Skeletal muscle tissue (tissue), 4 donors: Measurements from ENCODE around the gene LARGE1. TPM values are rescaled to one million over a fixed set of nuclear protein-coding genes. Genes with fewer than 3 reads are reported as not detected.

Experiments
- H3K27ac ChIP-seq: one replicate; pipeline ENCODE4 v1.7.0; 2013; ENCODE audit warnings: mild to moderate bottlenecking, low read depth, low read length, inconsistent platforms
- H3K27me3 ChIP-seq, 3 donors: one replicate each; pipeline ENCODE4 v1.7.0; 2013; ENCODE audit warnings: low read length in 3 of 3; ENCODE audit not compliant: control insufficient read depth in 3 of 3, insufficient read depth in 3 of 3
- H3K36me3 ChIP-seq, 3 donors: one replicate each; pipeline ENCODE4 v1.7.0; 2013; ENCODE audit warnings: low read length in 3 of 3; ENCODE audit not compliant: control insufficient read depth in 3 of 3, insufficient read depth in 3 of 3
- H3K4me1 ChIP-seq, 3 donors: one replicate each; pipeline ENCODE4 v1.7.0; 2013; ENCODE audit warnings: low read length in 3 of 3, mild to moderate bottlenecking in 3 of 3; ENCODE audit not compliant: control insufficient read depth in 3 of 3, insufficient read depth in 3 of 3
- H3K4me3 ChIP-seq, 3 donors: one replicate each; pipeline ENCODE4 v1.7.0; 2013; ENCODE audit warnings: low read length in 3 of 3
- H3K9ac ChIP-seq, 3 donors: one replicate each; pipeline ENCODE4 v1.7.0; 2013; ENCODE audit warnings: low read length in 3 of 3, mild to moderate bottlenecking in 3 of 3, moderate library complexity in 2 of 3, low read depth in 1 of 3
- H3K9me3 ChIP-seq, 3 donors: one replicate each; pipeline ENCODE4 v1.7.0; 2013; ENCODE audit warnings: low read length in 3 of 3; ENCODE audit not compliant: control insufficient read depth in 3 of 3
- total RNA-seq: library from RNA; depleted of rRNA; stranded (reverse); fragments of >200 nt; gene quantifications from one replicate; pipeline ENCODE4 v1.2.3, GENCODE V29; 2014
- donor health status: Osteomylitis.

LARGE1 gene
- total RNA-seq, 1 donor from 2014 or later = 12.5 TPM

- Histone ChIP-seq H3K27ac (peak overlapping the region; percentile 22), H3K4me1 (peaks cover 0 to 4% (median 2%) of the 10 kb centered on the region in 3 donors)
These were observed 356.9 kb downstream of the LARGE1 start for GRCh38 chr22:33563220-33563964.

DNA sequence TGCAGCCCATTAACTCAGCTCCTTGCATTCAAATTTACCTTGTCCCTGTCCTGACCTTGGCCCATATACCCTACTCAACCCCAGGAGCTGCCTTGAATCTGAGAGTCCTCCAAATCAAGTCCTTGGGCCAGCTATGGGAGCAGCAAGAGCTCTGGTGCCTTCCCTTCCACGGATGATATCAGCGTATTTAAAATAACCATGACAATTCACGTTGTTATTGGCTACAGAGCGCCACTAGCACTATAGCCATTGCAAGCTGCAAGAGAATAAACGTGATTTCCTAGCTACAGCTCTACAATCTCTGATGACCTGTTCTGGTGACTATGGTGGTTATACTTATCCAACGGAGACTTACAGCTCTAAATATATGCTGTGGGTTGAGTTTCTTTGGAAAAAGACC lies 357.8 kb downstream of the LARGE1 start:
- H3K4me1 ChIP-seq = peaks cover 0 to 4% (median 0%) of the 10 kb centered on the region in 3 donors
- H3K27me3 ChIP-seq = no peaks in the 10 kb centered on the region
- no peaks in the 10 kb centered on the region for H3K36me3 ChIP-seq
- no peaks in the 10 kb centered on the region for H3K9me3 ChIP-seq
- no peak overlapping the region for H3K27ac ChIP-seq
- no peak overlapping the region for H3K9ac ChIP-seq
- H3K4me3 ChIP-seq = no peak overlapping the region

More at GRCh38 chr22:33563220-33563964, 356.9 kb downstream of the LARGE1 start:
- no peaks in the 10 kb centered on the region for H3K9me3 ChIP-seq
- H3K9ac ChIP-seq = no peak overlapping the region
- H3K4me3 ChIP-seq = no peak overlapping the region
- no peaks in the 10 kb centered on the region for H3K36me3 ChIP-seq
- no peaks in the 10 kb centered on the region for H3K27me3 ChIP-seq

- peaks cover 0 to 4% (median 0%) of the 10 kb centered on the region in 3 donors for H3K4me1 ChIP-seq
- no peak overlapping the region for H3K9ac ChIP-seq
- no peak overlapping the region for H3K4me3 ChIP-seq
- no peak overlapping the region for H3K27ac ChIP-seq
- no peaks in the 10 kb centered on the region for H3K9me3 ChIP-seq
- H3K27me3 ChIP-seq = no peaks in the 10 kb centered on the region
- H3K36me3 ChIP-seq = no peaks in the 10 kb centered on the region
These were observed 359.0 kb downstream of the LARGE1 start for GRCh38 chr22:33561149-33561807.

DNA sequence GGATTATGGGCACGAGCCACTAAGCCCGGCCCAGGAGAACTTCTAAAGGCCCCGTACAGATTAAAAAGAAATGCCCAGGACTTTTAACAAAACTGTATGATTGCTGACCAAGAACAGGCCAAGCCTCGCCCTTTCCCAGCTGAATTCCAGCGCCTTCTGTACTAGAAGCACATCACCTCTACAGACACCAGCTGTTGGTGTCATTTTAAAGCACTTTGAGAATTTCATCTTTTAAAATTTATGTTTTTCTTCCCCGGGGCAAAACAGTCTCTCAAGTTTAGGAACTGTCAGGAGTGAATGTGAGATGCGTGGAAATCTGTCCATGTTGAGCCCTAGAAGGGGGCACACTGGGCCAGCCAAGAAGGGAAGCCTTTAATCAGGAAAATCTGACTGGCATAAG lies 362.4 kb downstream of the LARGE1 start:
- Histone ChIP-seq H3K9ac (no peak overlapping the region), H3K27me3 (no peaks in the 10 kb centered on the region), H3K9me3 (no peaks in the 10 kb centered on the region), H3K27ac (no peak overlapping the region), H3K36me3 (no peaks in the 10 kb centered on the region), H3K4me1 (no peaks in the 10 kb centered on the region), H3K4me3 (no peak overlapping the region)

GRCh38 chr22:33555814-33556522 lies 364.3 kb downstream of the LARGE1 start:
- Histone ChIP-seq H3K4me3 (no peak overlapping the region), H3K36me3 (no peaks in the 10 kb centered on the region), H3K27me3 (no peaks in the 10 kb centered on the region), H3K9me3 (no peaks in the 10 kb centered on the region), H3K4me1 (no peaks in the 10 kb centered on the region), H3K9ac (no peak overlapping the region), H3K27ac (no peak overlapping the region)

DNA sequence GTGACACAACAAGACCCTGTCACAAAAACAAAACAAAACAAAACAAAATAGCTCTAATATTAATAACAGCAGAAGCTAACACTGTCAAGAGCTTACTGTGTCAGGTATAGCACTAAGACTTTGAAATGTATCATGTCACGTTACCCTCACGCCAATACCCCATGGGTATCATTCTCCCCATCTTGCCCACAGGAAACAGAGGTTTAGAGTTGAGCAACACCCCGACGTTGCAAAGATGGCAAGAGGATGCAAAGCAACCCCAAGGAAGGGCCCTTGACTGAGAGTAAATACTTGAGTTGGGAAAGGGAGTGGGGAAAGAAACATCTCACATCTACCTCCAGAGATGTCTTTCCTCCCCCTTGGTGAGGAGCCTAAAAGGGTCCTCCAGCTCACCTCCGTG lies 366.8 kb downstream of the LARGE1 start:
- no peaks in the 10 kb centered on the region for H3K4me1 ChIP-seq
- no peaks in the 10 kb centered on the region for H3K9me3 ChIP-seq
- H3K27me3 ChIP-seq = no peaks in the 10 kb centered on the region
- H3K9ac ChIP-seq = no peak overlapping the region
- no peaks in the 10 kb centered on the region for H3K36me3 ChIP-seq
- no peak overlapping the region for H3K4me3 ChIP-seq
- H3K27ac ChIP-seq = no peak overlapping the region

DNA sequence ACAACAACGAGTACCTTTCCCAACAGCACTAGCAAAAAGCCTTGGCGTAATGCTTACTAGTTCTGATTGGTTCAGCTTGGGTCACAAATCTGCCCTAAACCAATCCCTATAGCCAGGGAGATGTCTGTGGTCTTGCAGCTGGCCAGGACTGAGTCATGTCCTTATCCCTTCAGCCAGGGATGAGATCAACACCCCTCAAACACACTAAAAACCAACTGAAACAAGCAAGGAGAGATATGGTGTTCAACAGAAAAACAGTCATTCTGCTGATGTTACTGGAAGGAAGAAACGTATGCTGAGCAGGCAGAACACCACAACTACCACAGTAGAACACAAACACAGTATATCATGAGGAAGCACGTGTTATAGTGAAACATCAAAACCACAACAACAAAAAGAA lies 375.6 kb downstream of the LARGE1 start:
- Histone ChIP-seq H3K27ac (no peak overlapping the region), H3K4me3 (no peak overlapping the region), H3K9me3 (no peaks in the 10 kb centered on the region), H3K27me3 (no peaks in the 10 kb centered on the region), H3K4me1 (peaks cover 16 to 19% (median 18%) of the 10 kb centered on the region in 3 donors), H3K9ac (no peak overlapping the region), H3K36me3 (no peaks in the 10 kb centered on the region)

GRCh38 chr22:33542722-33543121 lies 377.6 kb downstream of the LARGE1 start:
- Histone ChIP-seq H3K27ac (no peak overlapping the region), H3K9ac (no peak overlapping the region), H3K27me3 (no peaks in the 10 kb centered on the region), H3K4me3 (no peak overlapping the region), H3K36me3 (no peaks in the 10 kb centered on the region), H3K4me1 (peaks cover 18 to 22% (median 19%) of the 10 kb centered on the region in 3 donors), H3K9me3 (no peaks in the 10 kb centered on the region)

- Histone ChIP-seq H3K36me3 (no peaks in the 10 kb centered on the region), H3K4me3 (no peak overlapping the region), H3K4me1 (peaks cover 18 to 22% (median 20%) of the 10 kb centered on the region in 3 donors), H3K27me3 (no peaks in the 10 kb centered on the region), H3K9me3 (no peaks in the 10 kb centered on the region), H3K9ac (no peak overlapping the region), H3K27ac (no peak overlapping the region)
These were observed 378.1 kb downstream of the LARGE1 start for GRCh38 chr22:33542153-33542552.
